SU-DHL-6 (cell line): ENCODE measurements around the gene SLC4A2.
A peak's percentile ranks its signal among the peaks of the same experiment; 100 is the strongest.

Source experiments
- H2AFZ ChIP-seq: fragments of 200-600 bp; sonication (generic); 2 replicates; pipeline ENCODE4 v1.6.1; 2014; ENCODE audit warnings: low read depth, mild to moderate bottlenecking, moderate library complexity, mixed read lengths, antibody characterized with exemption, low read length; ENCODE audit not compliant: severe bottlenecking
- H3F3A ChIP-seq: fragments of 200-600 bp; shearing (Covaris generic); 2 replicates; pipeline ENCODE4 v1.6.0; 2016; ENCODE audit warnings: antibody characterized with exemption, mild to moderate bottlenecking; ENCODE audit not compliant: insufficient read depth
- H3K27ac ChIP-seq: fragments of 200-600 bp; sonication (generic); 2 replicates; pipeline ENCODE4 v1.5.1; 2016; ENCODE audit warnings: low read depth, mild to moderate bottlenecking, low read length, moderate library complexity, mixed read lengths
- H3K27me3 ChIP-seq: fragments of 200-600 bp; sonication (generic), shearing (Covaris generic); 2 replicates; pipeline ENCODE4 v1.6.0; 2014; ENCODE audit warnings: mild to moderate bottlenecking, low read length
- H3K36me3 ChIP-seq: fragments of 200-600 bp; sonication (generic); 2 replicates; pipeline ENCODE4 v1.6.1; 2014; ENCODE audit warnings: mild to moderate bottlenecking, low read length, mixed read lengths
- H3K4me2 ChIP-seq: fragments of 300-600, 200-600 bp; shearing (Covaris generic), sonication (generic); 2 replicates; pipeline ENCODE4 v1.6.0; 2014; ENCODE audit warnings: low read length, low read depth, mild to moderate bottlenecking; ENCODE audit not compliant: poor library complexity, severe bottlenecking
- H3K4me3 ChIP-seq: fragments of 200-600 bp; sonication (generic); 2 replicates; pipeline ENCODE4 v1.5.1; 2014; ENCODE audit warnings: antibody characterized with exemption, low read length, mild to moderate bottlenecking, mixed read lengths; ENCODE audit not compliant: insufficient read depth, poor library complexity, severe bottlenecking
- H3K79me2 ChIP-seq: fragments of 200-600 bp; sonication (generic); 2 replicates; pipeline ENCODE4 v1.6.1; 2014; ENCODE audit warnings: mild to moderate bottlenecking, low read length, moderate library complexity; ENCODE audit not compliant: insufficient read depth
- H3K9ac ChIP-seq: fragments of 200-600 bp; sonication (generic); 2 replicates; pipeline ENCODE4 v1.7.0; 2014; ENCODE audit warnings: mild to moderate bottlenecking, low read length
- H3K9me2 ChIP-seq: fragments of 200-600 bp; sonication (generic); replicated peaks from 2 replicates; pipeline ENCODE4 v1.6.1; 2014; ENCODE audit warnings: low read length; ENCODE audit not compliant: insufficient read depth
- H3K9me3 ChIP-seq: fragments of 200-600 bp; sonication (generic); 2 replicates; pipeline ENCODE4 v1.6.1; 2014; ENCODE audit warnings: low read length, mixed read lengths; ENCODE audit not compliant: insufficient read depth
- H4K20me1 ChIP-seq: fragments of 200-600 bp; sonication (generic); 2 replicates; pipeline ENCODE4 v1.6.1; 2014; ENCODE audit warnings: low read depth, mild to moderate bottlenecking, antibody characterized with exemption, low read length, moderate library complexity, mixed read lengths
- CTCF ChIP-seq: fragments of 200-600 bp; sonication (generic); IDR thresholded peaks from one replicate; pipeline ENCODE4 v1.5.1; 2017; ENCODE audit warnings: antibody characterized with exemption, mild to moderate bottlenecking, low read length, moderate library complexity; ENCODE audit not compliant: insufficient read depth, poor library complexity, severe bottlenecking
- EZH2phosphoT487 ChIP-seq: fragments of 200-600 bp; sonication (generic), shearing (Covaris generic); conservative IDR thresholded peaks from 2 replicates; pipeline ENCODE4 v1.6.1; 2018; ENCODE audit warnings: mild to moderate bottlenecking, antibody characterized with exemption, low read length, moderate library complexity, mixed read lengths

The SLC4A2 gene

GRCh38 chr7:151081170-151082101 lies 22.0 kb downstream of the SLC4A2 start:
- Histone ChIP-seq H4K20me1 (no peaks in the 10 kb centered on the region), H3K27me3 (no peaks in the 10 kb centered on the region), H3K36me3 (no peaks in the 10 kb centered on the region), H3K9me2 (no peaks in the 10 kb centered on the region), H3K27ac (peak overlapping the region; percentile 62), H2AFZ (peak overlapping the region; percentile 42), H3K9me3 (no peaks in the 10 kb centered on the region), H3K79me2 (peaks cover 29% of the 10 kb centered on the region), H3K4me3 (peak overlapping the region; percentile 83), H3K9ac (peak overlapping the region; percentile 82), H3K4me2 (peak overlapping the region; percentile 69), H3F3A (peaks cover 14% of the 10 kb centered on the region; the same call in 1 of the 2 replicates)
- TF ChIP-seq EZH2phosphoT487 = no peak

- no peak for TF ChIP-seq CTCF
- no peak for TF ChIP-seq EZH2phosphoT487
- Histone ChIP-seq H3K9me2 (no peaks in the 10 kb centered on the region), H3K79me2 (peaks cover 29% of the 10 kb centered on the region), H3K36me3 (no peaks in the 10 kb centered on the region), H3K27ac (peak overlapping the region; percentile 70), H4K20me1 (no peaks in the 10 kb centered on the region), H3F3A (peaks cover 14% of the 10 kb centered on the region; the same call in 1 of the 2 replicates), H3K4me3 (peak overlapping the region; percentile 77), H3K27me3 (no peaks in the 10 kb centered on the region), H3K4me2 (peak overlapping the region; percentile 69), H3K9me3 (no peaks in the 10 kb centered on the region), H2AFZ (peak overlapping the region; percentile 96), H3K9ac (peak overlapping the region; percentile 82)
Observed at GRCh38 chr7:151082141-151083070, 23.0 kb downstream of the SLC4A2 start.

- H2AFZ ChIP-seq = peak within 1 kb of the TSS; percentile 96
Observed at GRCh38 chr7:151083071-151083823, 23.9 kb downstream of the SLC4A2 start, which contains the start of gene TMUB1. TSS of gene TMUB1 (minus strand) at chr7:151083493. CDS start at chr7:151082563, 930 bp downstream.

More at GRCh38 chr7:151083071-151083823, 23.9 kb downstream of the SLC4A2 start, which contains the start of gene TMUB1:
- H4K20me1 ChIP-seq = no peaks in the 10 kb centered on the region
- H3F3A ChIP-seq = peaks cover 8% of the 10 kb centered on the region; the same call in 1 of the 2 replicates
- H3K27me3 ChIP-seq = no peaks in the 10 kb centered on the region
- H3K9ac ChIP-seq = peak within 1 kb of the TSS; percentile 82
- no peak for TF ChIP-seq EZH2phosphoT487
- H3K79me2 ChIP-seq = peaks cover 29% of the 10 kb centered on the region
- H3K9me3 ChIP-seq = no peaks in the 10 kb centered on the region
- H3K27ac ChIP-seq = peak within 1 kb of the TSS; percentile 70
- H3K4me2 ChIP-seq = peak within 1 kb of the TSS; percentile 69
- peak within 1 kb of the TSS; percentile 77 for H3K4me3 ChIP-seq
- H3K36me3 ChIP-seq = no peaks in the 10 kb centered on the region
- no peaks in the 10 kb centered on the region for H3K9me2 ChIP-seq
